Measurements from ENCODE around the gene RAB17.

- TF ChIP-seq ZNF8 (CRISPR knock-in tag; IDR thresholded peaks at IDR 0.05): no peak
- no peak for TF ChIP-seq PATZ1 (CRISPR knock-in tag; IDR thresholded peaks at IDR 0.05; ENCODE audit: borderline replicate concordance)
Measured at GRCh38 chr2:237527233-237527632, 63.3 kb downstream of the RAB17 start.

Measured in SK-N-SH treated with all-trans-retinoic acid at 6 μM for 48 hours (cell line).